Measurements from ENCODE around the gene EIF4A2.
A peak's percentile ranks its signal among the peaks of the same experiment; 100 is the strongest.
"Not testable (repeated sequence)": the region's sequence is repeated elsewhere in the genome, so short reads cannot be mapped to it uniquely, and the experiment has no call there.

EIF4A2 gene

GRCh38 chr3:186821429-186822387 is 38.3 kb downstream of the EIF4A2 start:
- FAIRE-seq, result peak; percentile 71

DNA sequence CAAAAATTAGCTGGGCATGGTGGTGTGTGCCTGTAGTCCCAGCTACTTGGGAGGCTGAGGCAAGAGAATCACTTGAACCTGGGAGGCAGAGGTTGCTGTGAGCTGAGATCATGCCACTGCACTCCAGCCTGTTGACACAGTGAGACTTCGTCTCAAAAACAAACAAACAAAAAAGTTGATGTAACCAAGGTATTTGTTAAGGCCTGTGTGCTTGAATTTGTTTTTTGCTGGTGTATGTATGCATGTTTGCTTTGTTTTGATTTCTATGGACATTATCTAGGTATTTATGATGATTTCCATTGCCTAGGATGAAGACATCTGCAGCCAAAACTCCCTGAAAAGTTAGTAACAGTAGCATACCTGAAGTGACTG is 39.0 kb downstream of the EIF4A2 start:
- FAIRE-seq, result not testable (repeated sequence)

GRCh38 chr3:186823386-186823785 is 40.0 kb downstream of the EIF4A2 start:
- no peak for FAIRE-seq

DNA sequence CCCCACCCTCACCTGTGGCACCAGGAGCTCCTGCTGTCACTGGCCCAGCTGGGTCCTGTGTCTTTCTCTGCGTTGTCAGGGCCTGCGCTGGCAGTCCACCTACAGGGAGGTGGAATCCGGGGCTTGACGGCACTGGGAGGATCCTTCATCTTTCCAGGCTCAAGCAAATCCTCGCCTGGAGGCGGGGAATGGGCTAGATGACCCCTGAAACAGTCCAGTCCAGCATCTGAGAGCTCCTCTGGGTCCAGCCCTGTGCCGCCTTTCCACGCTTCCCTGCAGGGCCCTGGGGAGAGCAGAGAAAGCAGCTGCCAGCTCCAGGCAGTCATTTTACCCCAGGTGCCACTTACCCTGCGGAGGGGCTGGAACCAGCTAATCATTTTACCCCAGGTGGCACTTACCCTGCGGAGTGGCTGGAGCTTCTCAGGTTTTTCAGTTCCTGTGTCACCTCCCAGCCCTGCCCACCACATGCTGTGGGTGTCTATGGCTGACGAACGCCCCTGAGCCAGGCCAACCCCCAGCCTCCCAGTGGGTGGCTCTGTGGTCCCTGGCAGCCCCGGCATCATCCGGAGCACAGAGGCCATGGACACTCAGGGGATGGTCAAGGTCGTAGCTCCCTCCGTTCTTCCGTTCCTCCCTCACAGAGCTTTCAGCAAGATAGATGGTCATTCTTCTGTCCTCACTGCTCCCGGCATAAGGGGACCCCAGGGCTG is 41.2 kb downstream of the EIF4A2 start:
- FAIRE-seq, result no peak

- FAIRE-seq, result no peak
Measured at GRCh38 chr3:186825294-186825821, 42.0 kb downstream of the EIF4A2 start.

- FAIRE-seq, result no peak
Measured at GRCh38 chr3:186825872-186826409, 42.6 kb downstream of the EIF4A2 start.

- FAIRE-seq, result no peak
Measured at GRCh38 chr3:186826410-186826975, 43.1 kb downstream of the EIF4A2 start.

DNA sequence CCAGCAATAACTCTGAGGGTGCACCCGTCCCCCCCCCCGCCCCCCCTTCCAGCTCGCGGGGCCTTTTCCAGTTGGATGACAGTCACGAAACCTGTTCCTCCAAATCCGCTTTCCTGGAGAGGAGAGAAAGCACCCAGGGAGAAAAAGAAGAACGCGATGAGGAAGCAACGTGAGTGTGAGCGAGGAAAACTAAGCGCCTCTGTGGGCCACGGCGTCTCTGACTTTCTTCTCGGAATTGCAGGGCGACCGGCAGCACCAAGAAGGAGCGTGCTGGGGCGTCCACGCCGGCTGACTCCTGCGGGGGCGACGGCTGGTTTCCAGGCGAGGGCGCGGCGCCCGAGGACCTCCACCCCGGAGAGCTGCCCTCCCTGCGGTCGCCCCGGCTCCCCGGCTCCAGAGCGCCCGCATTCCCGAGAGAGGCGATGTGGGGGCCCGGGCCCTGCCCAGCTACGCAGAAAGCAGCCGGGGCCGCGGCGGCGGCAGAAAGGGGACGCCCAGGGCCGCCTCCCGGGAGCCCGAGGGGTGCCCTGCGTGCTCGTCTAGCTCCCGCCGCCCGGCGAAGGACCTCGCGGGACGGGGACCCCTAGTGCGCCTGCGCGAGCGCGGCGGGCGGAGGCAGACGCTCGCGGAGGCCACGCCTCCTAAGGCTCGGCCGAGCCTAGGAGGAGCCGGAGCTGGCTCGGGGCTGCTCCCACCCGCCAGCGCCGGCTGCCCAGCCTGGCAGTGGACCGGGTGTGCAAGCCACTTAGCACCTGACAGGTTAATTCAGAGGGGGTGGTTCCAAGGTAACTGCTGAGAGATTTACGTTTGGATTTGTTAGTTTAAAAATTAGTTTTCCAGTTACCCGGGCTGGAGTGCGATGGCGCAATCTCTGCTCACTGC is 43.8 kb downstream of the EIF4A2 start:
- no peak for FAIRE-seq

DNA sequence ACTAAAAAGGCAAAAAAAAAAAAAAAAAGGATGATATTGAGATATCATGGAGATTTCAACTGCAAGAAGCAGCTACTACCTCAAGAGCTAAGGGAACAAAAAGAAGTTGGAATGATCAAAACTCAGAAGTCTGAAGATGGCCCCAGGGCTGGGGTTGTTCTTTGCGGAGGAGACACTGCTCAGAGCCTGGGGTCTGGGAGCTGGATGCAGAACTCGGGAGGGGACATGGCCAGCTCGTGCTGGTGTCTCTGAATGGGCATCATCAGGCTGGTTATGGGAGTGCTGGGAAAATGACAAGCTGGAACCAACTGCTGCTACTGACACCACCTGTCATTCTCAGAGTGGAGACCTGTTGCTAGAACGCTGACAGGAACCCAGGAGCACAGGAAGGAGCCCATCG is 45.0 kb downstream of the EIF4A2 start:
- no peak for FAIRE-seq

GRCh38 chr3:186831798-186832197 is 48.4 kb downstream of the EIF4A2 start:
- FAIRE-seq, result no peak

DNA sequence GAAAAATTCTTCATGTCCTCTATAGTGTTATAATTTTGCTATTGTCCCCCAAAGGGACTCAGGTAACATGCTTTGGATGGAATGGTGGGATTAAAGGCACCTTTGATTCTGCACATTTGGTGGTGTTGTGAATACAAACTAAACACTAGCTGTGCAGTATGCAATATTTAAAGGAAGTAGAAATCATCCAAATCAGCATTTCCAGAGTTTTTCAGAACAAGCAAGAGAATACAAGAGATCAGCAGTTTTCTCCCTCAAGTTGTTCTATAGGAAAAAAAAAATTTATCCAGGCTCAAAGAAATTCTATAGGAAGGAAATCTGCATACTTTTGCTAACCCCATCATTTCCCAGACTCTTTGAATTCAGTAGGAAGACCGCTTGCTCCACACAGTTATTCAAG is 48.9 kb downstream of the EIF4A2 start:
- FAIRE-seq, result no peak

Measured in TTC549 (cell line).